ENCODE results near the gene LMO4. TPM values are rescaled to one million over a fixed set of nuclear protein-coding genes. Genes with fewer than 3 reads are reported as not detected.

The LMO4 gene
- total and polyA plus RNA-seq, 8 donors = 56.9 to 298 (median 253) TPM

DNA sequence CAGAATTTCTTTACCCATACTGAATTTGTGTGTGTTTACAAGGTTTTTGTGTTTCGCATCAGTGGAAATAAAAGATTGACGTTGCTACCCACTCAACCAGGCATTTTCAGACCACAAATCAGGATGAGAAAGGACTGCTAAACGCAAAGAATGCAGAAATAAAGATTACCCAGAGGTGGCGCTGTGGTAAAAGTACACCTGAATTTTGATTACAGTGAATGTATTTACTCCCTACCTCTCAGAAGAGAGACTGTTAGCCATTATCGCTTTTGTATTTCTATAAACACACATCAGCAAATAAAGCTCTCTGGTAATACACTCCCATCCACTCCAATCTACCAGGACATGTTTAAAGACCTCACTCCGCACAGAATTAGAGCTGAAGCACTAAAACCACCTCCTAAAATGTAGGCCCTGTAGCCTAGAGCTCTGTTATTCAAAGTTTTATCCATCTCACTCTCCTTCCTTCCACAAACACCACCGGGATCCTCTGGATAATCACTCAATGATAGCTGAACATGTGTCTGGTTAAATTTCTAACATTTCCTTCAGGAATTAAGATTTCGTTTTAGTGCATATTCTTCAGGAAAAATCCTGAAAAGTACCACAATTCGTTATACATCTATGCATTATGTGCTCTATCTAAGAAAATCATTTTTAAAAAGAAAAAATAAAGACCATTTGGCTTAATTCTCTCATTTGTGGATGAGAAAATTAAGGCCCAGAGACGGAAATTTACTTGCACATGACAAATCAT, 2.5 kb upstream of the LMO4 start:
- peak in 1 of 4 donors; percentile 59 for DNase-seq
- H3K27me3 ChIP-seq = no peaks in the 10 kb centered on the region
- H3K4me3 ChIP-seq = no peak overlapping the region
- intact Hi-C loops (cut with DNase I) = loop anchor here in 1 of 2 donors (10.0 kb wide), 1 partner anchor 629 kb away; no protein-coding TSS in a partner anchor
- no peak overlapping the region for H3K27ac ChIP-seq
- H3K4me1 ChIP-seq = peaks cover 0 to 14% of the 10 kb centered on the region in 2 donors
- H3K9me3 ChIP-seq = no peaks in the 10 kb centered on the region
- TF ChIP-seq, protein P1, sequence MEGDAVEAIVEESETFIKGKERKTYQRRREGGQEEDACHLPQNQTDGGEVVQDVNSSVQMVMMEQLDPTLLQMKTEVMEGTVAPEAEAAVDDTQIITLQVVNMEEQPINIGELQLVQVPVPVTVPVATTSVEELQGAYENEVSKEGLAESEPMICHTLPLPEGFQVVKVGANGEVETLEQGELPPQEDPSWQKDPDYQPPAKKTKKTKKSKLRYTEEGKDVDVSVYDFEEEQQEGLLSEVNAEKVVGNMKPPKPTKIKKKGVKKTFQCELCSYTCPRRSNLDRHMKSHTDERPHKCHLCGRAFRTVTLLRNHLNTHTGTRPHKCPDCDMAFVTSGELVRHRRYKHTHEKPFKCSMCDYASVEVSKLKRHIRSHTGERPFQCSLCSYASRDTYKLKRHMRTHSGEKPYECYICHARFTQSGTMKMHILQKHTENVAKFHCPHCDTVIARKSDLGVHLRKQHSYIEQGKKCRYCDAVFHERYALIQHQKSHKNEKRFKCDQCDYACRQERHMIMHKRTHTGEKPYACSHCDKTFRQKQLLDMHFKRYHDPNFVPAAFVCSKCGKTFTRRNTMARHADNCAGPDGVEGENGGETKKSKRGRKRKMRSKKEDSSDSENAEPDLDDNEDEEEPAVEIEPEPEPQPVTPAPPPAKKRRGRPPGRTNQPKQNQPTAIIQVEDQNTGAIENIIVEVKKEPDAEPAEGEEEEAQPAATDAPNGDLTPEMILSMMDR (IDR thresholded peaks at IDR 0.05) = peak; percentile 65 to 74
- ATAC-seq = no peak
- no peaks in the 10 kb centered on the region for H3K36me3 ChIP-seq

DNA sequence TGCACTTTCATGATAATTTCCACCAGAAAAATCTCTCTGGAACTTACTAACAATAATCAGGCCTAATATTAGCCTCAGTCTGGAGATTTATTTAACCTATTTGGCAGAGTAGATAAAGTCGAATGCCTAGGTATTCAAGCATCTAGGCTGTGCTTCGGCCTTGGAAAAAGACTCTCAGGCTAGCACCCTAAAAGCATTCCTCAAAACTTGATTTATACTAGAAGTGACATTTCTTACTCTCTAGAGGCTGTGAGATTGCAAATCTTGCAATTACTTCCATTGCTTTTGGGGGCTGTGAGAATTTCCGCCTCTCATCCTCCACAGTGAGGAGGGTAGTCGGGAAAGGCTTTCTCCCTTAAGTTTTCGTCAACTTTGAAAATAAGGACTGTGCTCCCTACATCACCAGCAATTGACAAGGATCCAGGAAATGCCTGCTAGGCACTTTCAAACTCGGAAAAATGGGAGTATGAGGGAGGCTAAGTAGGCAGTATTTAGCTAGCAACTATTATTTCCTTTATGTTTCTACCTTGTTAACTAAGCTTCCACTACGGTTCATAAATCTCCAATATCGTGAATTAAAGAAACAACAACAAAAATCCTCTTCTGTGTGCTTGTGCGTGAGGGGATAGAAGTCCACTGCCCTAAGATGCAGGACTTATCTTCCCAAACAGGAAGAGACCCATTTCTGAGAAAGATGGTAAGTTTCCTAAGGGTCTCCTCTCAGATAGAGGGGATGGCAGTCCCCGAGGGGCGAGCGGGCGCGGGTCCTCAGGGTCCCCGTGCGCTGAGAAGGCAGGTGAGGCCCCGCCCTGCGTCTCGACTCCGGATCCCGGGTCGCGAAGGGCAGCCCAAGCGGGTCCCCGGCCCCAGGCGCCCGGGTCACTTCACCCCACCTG, 1.1 kb upstream of the LMO4 start:
- H3K36me3 ChIP-seq = no peaks in the 10 kb centered on the region
- H3K27ac ChIP-seq = peak overlapping the region; percentile 97 to 98
- peaks cover 5 to 24% of the 10 kb centered on the region in 2 donors for H3K4me1 ChIP-seq
- DNase-seq = no peak
- no peaks in the 10 kb centered on the region for H3K9me3 ChIP-seq
- H3K4me3 ChIP-seq = peak overlapping the region; percentile 49 to 76
- H3K27me3 ChIP-seq = no peaks in the 10 kb centered on the region
- intact Hi-C loops (cut with DNase I) = loop anchor here in 1 of 2 donors (10.0 kb wide), 1 partner anchor 627 kb away; no protein-coding TSS in a partner anchor
- ATAC-seq = no peak
- TF ChIP-seq, protein P1 (IDR thresholded peaks at IDR 0.05) = no peak

DNA sequence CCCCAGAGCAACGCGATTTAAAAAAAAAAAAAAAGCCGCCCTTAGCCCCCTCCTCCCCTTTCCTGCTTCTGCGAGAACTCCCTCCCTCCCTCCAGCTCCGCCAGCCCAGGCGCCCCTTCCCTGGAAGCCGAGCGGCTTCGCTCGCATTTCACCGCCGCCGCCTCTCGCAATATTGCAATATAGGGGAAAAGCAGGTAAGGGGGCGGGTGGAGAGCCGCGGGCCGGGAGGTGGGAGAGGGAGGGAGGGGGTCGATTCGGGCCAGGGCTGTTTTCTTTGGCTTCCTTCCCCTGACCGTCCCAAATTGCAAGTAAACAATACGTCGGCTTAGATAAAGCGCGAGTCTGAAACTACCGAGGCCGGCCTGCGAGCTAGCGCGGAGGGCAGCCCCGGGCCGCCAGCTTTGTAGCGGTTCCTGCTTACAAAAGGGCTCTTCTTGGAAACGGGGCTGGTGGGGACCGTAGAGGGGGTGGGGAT, 408 bp downstream of the LMO4 start:
- Histone ChIP-seq H3K27ac (peak overlapping the region; percentile 97 to 98), H3K9me3 (no peaks in the 10 kb centered on the region), H3K27me3 (no peaks in the 10 kb centered on the region), H3K36me3 (peaks cover 0 to 3% of the 10 kb centered on the region in 2 donors), H3K4me1 (peaks cover 12 to 38% of the 10 kb centered on the region in 2 donors), H3K4me3 (peak overlapping the region; percentile 73 to 76)
- TF ChIP-seq, protein P1 (IDR thresholded peaks at IDR 0.05) = no peak
- intact Hi-C loops (cut with DNase I) = loop anchor here in 1 of 2 donors (10.0 kb wide), 1 partner anchor 626 kb away; no protein-coding TSS in a partner anchor
- DNase-seq (peak; percentile 49 to 90 (median 54)), ATAC-seq (peak; percentile 3)

DNA sequence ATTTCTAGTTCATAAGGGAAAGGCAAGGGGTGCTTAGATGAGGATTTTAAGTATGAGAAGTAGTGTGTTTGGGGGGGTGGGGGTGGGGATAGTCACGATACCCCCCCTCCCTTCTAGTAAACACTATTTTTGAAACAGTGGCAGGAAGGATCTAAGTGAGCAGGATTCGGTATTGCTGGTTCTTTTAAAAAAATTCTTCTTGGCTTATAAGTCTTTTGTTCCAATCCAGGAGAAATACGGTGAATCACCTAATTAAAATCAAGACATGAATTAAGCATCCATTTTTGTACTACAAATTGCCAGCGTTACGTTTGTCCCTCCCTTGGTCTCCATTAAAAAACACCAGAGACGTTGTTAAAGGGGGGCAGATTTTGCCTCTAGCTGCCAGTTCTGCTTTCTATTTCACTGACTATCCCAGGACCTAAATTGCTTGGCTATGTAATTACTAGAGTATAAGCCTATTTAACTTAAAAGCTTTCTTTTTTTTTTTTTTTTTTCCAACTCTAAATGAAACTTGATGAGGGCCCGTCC, 911 bp downstream of the LMO4 start:
- H3K36me3 ChIP-seq = peaks cover 0 to 3% of the 10 kb centered on the region in 2 donors
- peak overlapping the region; percentile 97 to 98 for H3K27ac ChIP-seq
- no peaks in the 10 kb centered on the region for H3K9me3 ChIP-seq
- DNase-seq (no peak), ATAC-seq (no peak)
- H3K4me3 ChIP-seq = peak overlapping the region; percentile 73 to 76
- peaks cover 18 to 43% of the 10 kb centered on the region in 2 donors for H3K4me1 ChIP-seq
- H3K27me3 ChIP-seq = no peaks in the 10 kb centered on the region
- TF ChIP-seq, protein P1 (IDR thresholded peaks at IDR 0.05) = no peak
- intact Hi-C loops (cut with DNase I) = loop anchor here in 1 of 2 donors (10.0 kb wide), 1 partner anchor 625 kb away; no protein-coding TSS in a partner anchor

All from left lung (tissue), 10 donors.